Thymus (tissue), 11 donors: Measurements from ENCODE around the gene DPY30. TPM values are rescaled to one million over a fixed set of nuclear protein-coding genes. Genes with fewer than 3 reads are reported as not detected.
"Not testable (repeated sequence)": the region's sequence is repeated elsewhere in the genome, so short reads cannot be mapped to it uniquely, and the experiment has no call there.

Experiments used
- DNase-seq, 9 donors: peaks; one replicate each; pipeline ENCODE4 v3.0.0-alpha.2; 2013; ENCODE audit warnings: low spot score in 9 of 9, low read depth in 6 of 9, missing footprints in 1 of 9
- H3K27ac ChIP-seq, 2 donors: one replicate each; pipeline ENCODE4 v1.5.1; 2013; ENCODE audit warnings: control low read depth in 1 of 2, low read depth in 1 of 2, low read length in 1 of 2, mild to moderate bottlenecking in 1 of 2, moderate library complexity in 1 of 2
- H3K27me3 ChIP-seq, 2 donors: one replicate each; pipeline ENCODE4 v1.5.1; 2013; ENCODE audit warnings: low read length in 1 of 2; ENCODE audit not compliant: control insufficient read depth in 2 of 2, insufficient read depth in 1 of 2
- H3K36me3 ChIP-seq, 2 donors: one replicate each; pipeline ENCODE4 v1.5.1; 2013; ENCODE audit warnings: low read length in 1 of 2, mild to moderate bottlenecking in 1 of 2, moderate library complexity in 1 of 2; ENCODE audit not compliant: control insufficient read depth in 2 of 2, insufficient read depth in 2 of 2
- H3K4me1 ChIP-seq, 2 donors: one replicate each; pipeline ENCODE4 v1.5.1; 2013; ENCODE audit warnings: low read length in 2 of 2; ENCODE audit not compliant: control insufficient read depth in 2 of 2, insufficient read depth in 2 of 2
- H3K4me3 ChIP-seq, 2 donors: one replicate each; pipeline ENCODE4 v1.5.1; 2013; ENCODE audit warnings: low read length in 2 of 2, control low read depth in 1 of 2, mild to moderate bottlenecking in 1 of 2
- H3K9me3 ChIP-seq, 2 donors: one replicate each; pipeline ENCODE4 v1.5.1; 2013; ENCODE audit warnings: low read length in 1 of 2, mild to moderate bottlenecking in 1 of 2; ENCODE audit not compliant: control insufficient read depth in 2 of 2, insufficient read depth in 1 of 2
- WGBS: extraction: QIAGEN DNeasy Blood & Tissue Kit; methylation state at CpG from one replicate; pipeline ENCODE4 v1.1.7; 2013; 5-methylcytosine and 5-hydroxymethylcytosine counted together
- polyA plus RNA-seq: library from polyadenylated mRNA; stranded (reverse); fragments of 200-250 nt; gene quantifications from one replicate; pipeline ENCODE4 v1.2.3, GENCODE V29; 2013
- total RNA-seq: library from RNA; stranded (reverse); fragments of 120-200 nt; gene quantifications from one replicate; pipeline ENCODE4 v1.2.4, GENCODE V29; 2013
- donor health status: healthy.

DPY30 gene
- total and polyA plus RNA-seq, 2 donors = 72.3 to 147 TPM

- H3K4me3 ChIP-seq = peak overlapping the region; percentile 71 to 76
- peak overlapping the region; percentile 97 for H3K27ac ChIP-seq
- H3K9me3 ChIP-seq = no peaks in the 10 kb centered on the region
- peaks cover 0 to 17% of the 10 kb centered on the region in 2 donors for H3K4me1 ChIP-seq
- peaks cover 0 to 5% of the 10 kb centered on the region in 2 donors for H3K36me3 ChIP-seq
- 83% methylated on average over 5 of the region's 5 CpGs for WGBS
- no peaks in the 10 kb centered on the region for H3K27me3 ChIP-seq
- no peak for DNase-seq
These were observed 28.1 kb downstream of the DPY30 start for GRCh38 chr2:32011485-32011960.

- no peaks in the 10 kb centered on the region for H3K9me3 ChIP-seq
- peak within 1 kb of the TSS; percentile 97 for H3K27ac ChIP-seq
- WGBS = under 1% methylated on average over 57 of the region's 57 CpGs
- H3K27me3 ChIP-seq = no peaks in the 10 kb centered on the region
- peaks cover 0 to 17% of the 10 kb centered on the region in 2 donors for H3K4me1 ChIP-seq
- H3K36me3 ChIP-seq = peaks cover 0 to 3% of the 10 kb centered on the region in 2 donors
- H3K4me3 ChIP-seq = peak within 1 kb of the TSS; percentile 74 to 76
- DNase-seq = peak; percentile 81 to 97 (median 90)
These were observed 28.7 kb downstream of the DPY30 start, which contains the start of gene MEMO1 for GRCh38 chr2:32010670-32011484. Gene MEMO1 (minus strand): TSS chr2:32011008. CDS start chr2:32010247, 761 bp downstream.

GRCh38 chr2:32010280-32010669 is 29.3 kb downstream of the DPY30 start:
- not testable (repeated sequence) for H3K27me3 ChIP-seq, H3K36me3 ChIP-seq, H3K9me3 ChIP-seq
- peak in 4 of 9 donors; percentile 37 to 64 (median 44) for DNase-seq
- peak overlapping the region in 1 of 2 donors; percentile 97 for H3K27ac ChIP-seq
- H3K4me1 ChIP-seq = peaks cover 0 to 17% of the 10 kb centered on the region in 2 donors
- WGBS = under 1% methylated on average over 27 of the region's 43 CpGs
- peak overlapping the region; percentile 33 to 76 for H3K4me3 ChIP-seq

- H3K9me3 ChIP-seq = no peaks in the 10 kb centered on the region
- H3K27me3 ChIP-seq = no peaks in the 10 kb centered on the region
- H3K4me3 ChIP-seq = peak overlapping the region; percentile 74 to 76
- H3K4me1 ChIP-seq = peaks cover 0 to 17% of the 10 kb centered on the region in 2 donors
- under 1% methylated on average over 91 of the region's 91 CpGs for WGBS
- DNase-seq = peak in 4 of 9 donors; percentile 16 to 42 (median 34)
- peaks cover 0 to 3% of the 10 kb centered on the region in 2 donors for H3K36me3 ChIP-seq
- peak overlapping the region; percentile 63 to 82 for H3K27ac ChIP-seq
These were observed 29.9 kb downstream of the DPY30 start for GRCh38 chr2:32009516-32010256.

- WGBS = 1% methylated on average over 10 of the region's 10 CpGs
- peak in 5 of 9 donors; percentile 18 to 68 (median 29) for DNase-seq
- Histone ChIP-seq H3K36me3 (peaks cover 0 to 3% of the 10 kb centered on the region in 2 donors), H3K27ac (peak overlapping the region; percentile 63 to 82), H3K27me3 (no peaks in the 10 kb centered on the region), H3K4me1 (peaks cover 0 to 17% of the 10 kb centered on the region in 2 donors), H3K9me3 (no peaks in the 10 kb centered on the region), H3K4me3 (peak overlapping the region; percentile 74 to 76)
These were observed 30.6 kb downstream of the DPY30 start for GRCh38 chr2:32008805-32009515.

GRCh38 chr2:32007121-32007391 is 32.5 kb downstream of the DPY30 start:
- Histone ChIP-seq H3K4me1 (peaks cover 0 to 17% of the 10 kb centered on the region in 2 donors), H3K36me3 (peaks cover 0 to 3% of the 10 kb centered on the region in 2 donors), H3K27ac (no peak overlapping the region)

GRCh38 chr2:32005371-32005976 is 34.1 kb downstream of the DPY30 start:
- DNase-seq = no peak
- Histone ChIP-seq H3K4me3 (no peak overlapping the region), H3K27me3 (no peaks in the 10 kb centered on the region), H3K9me3 (no peaks in the 10 kb centered on the region), H3K4me1 (peaks cover 0 to 8% of the 10 kb centered on the region in 2 donors), H3K27ac (no peak overlapping the region), H3K36me3 (peaks cover 0 to 3% of the 10 kb centered on the region in 2 donors)
- WGBS = 98% methylated on average over 2 of the region's 2 CpGs

More at GRCh38 chr2:32007121-32007391, 32.5 kb downstream of the DPY30 start:
- H3K9me3 ChIP-seq = no peaks in the 10 kb centered on the region
- no peak overlapping the region for H3K4me3 ChIP-seq
- no peaks in the 10 kb centered on the region for H3K27me3 ChIP-seq
- no peak for DNase-seq

- Histone ChIP-seq H3K27ac (no peak overlapping the region), H3K36me3 (peaks cover 0 to 3% of the 10 kb centered on the region in 2 donors), H3K27me3 (no peaks in the 10 kb centered on the region), H3K9me3 (no peaks in the 10 kb centered on the region), H3K4me3 (no peak overlapping the region), H3K4me1 (peaks cover 0 to 12% of the 10 kb centered on the region in 2 donors)
- 96% methylated on average over 2 of the region's 2 CpGs for WGBS
- no peak for DNase-seq
These were observed 35.8 kb downstream of the DPY30 start for GRCh38 chr2:32003791-32004190.
